ENCODE data around the gene RIMOC1. TPM values are rescaled to one million over a fixed set of nuclear protein-coding genes. Genes with fewer than 3 reads are reported as not detected.

RIMOC1 gene
- total RNA-seq, 1 experiment from 2014 or later, result 43.4 TPM

- POLR2A ChIA-PET (ENCODE audit: low non-redundant PET), result no interaction called here
- no peaks in the 10 kb centered on the region for H3K36me3 ChIP-seq (ENCODE audit: insufficient read depth, low read length, poor library complexity, severe bottlenecking)
- CTCF ChIA-PET, result no interaction called here
- intact Hi-C loops (cut with micrococcal nuclease; ENCODE audit: unreplicated experiment), result no loop called here
- H3K4me1 ChIP-seq (ENCODE audit: insufficient read depth, low read length, poor library complexity, severe bottlenecking), result peaks cover 11% of the 10 kb centered on the region
- no peaks in the 10 kb centered on the region for H3K9me3 ChIP-seq (ENCODE audit: low read depth, low read length, poor library complexity, severe bottlenecking)
- no peak overlapping the region for H3K4me3 ChIP-seq (ENCODE audit: low read depth, low read length, poor library complexity, severe bottlenecking)
- H3K27ac ChIP-seq (ENCODE audit: low read depth, low read length, poor library complexity, severe bottlenecking), result no peak overlapping the region
- H3K27me3 ChIP-seq (replicated peaks; ENCODE audit: insufficient read depth, low read depth, low read length, poor library complexity), result no peaks in the 10 kb centered on the region
- no TSS peak for BruUV-seq (replicated peaks)
- TF ChIP-seq CTCF (conservative IDR thresholded peaks at IDR 0.05; ENCODE audit: low read depth, low read length) (no peak), EZH2 (IDR thresholded peaks at IDR 0.05; ENCODE audit: borderline replicate concordance, low read depth, low read length, poor library complexity, severe bottlenecking) (no peak)
- DNase-seq (ENCODE audit: low spot score), result no peak
Measured at GRCh38 chr5:41871852-41872251, 32.3 kb upstream of the RIMOC1 start.

GRCh38 chr5:41874512-41875060 lies 29.6 kb upstream of the RIMOC1 start:
- Histone ChIP-seq H3K4me3 (ENCODE audit: low read depth, low read length, poor library complexity, severe bottlenecking) (no peak overlapping the region), H3K27ac (ENCODE audit: low read depth, low read length, poor library complexity, severe bottlenecking) (no peak overlapping the region), H3K9me3 (ENCODE audit: low read depth, low read length, poor library complexity, severe bottlenecking) (no peaks in the 10 kb centered on the region), H3K4me1 (ENCODE audit: insufficient read depth, low read length, poor library complexity, severe bottlenecking) (peaks cover 6% of the 10 kb centered on the region), H3K27me3 (replicated peaks; ENCODE audit: insufficient read depth, low read depth, low read length, poor library complexity) (no peaks in the 10 kb centered on the region), H3K36me3 (ENCODE audit: insufficient read depth, low read length, poor library complexity, severe bottlenecking) (no peaks in the 10 kb centered on the region)
- DNase-seq (ENCODE audit: low spot score), result no peak
- no TSS peak for BruUV-seq (replicated peaks)
- ChIA-PET CTCF (no interaction called here), POLR2A (ENCODE audit: low non-redundant PET) (no interaction called here)
- intact Hi-C loops (cut with micrococcal nuclease; ENCODE audit: unreplicated experiment), result no loop called here
- TF ChIP-seq CTCF (conservative IDR thresholded peaks at IDR 0.05; ENCODE audit: low read depth, low read length) (no peak), EZH2 (IDR thresholded peaks at IDR 0.05; ENCODE audit: borderline replicate concordance, low read depth, low read length, poor library complexity, severe bottlenecking) (no peak)

- no peaks in the 10 kb centered on the region for H3K9me3 ChIP-seq (ENCODE audit: low read depth, low read length, poor library complexity, severe bottlenecking)
- BruUV-seq (replicated peaks), result no TSS peak
- TF ChIP-seq EZH2 (IDR thresholded peaks at IDR 0.05; ENCODE audit: borderline replicate concordance, low read depth, low read length, poor library complexity, severe bottlenecking) (no peak), CTCF (conservative IDR thresholded peaks at IDR 0.05; ENCODE audit: low read depth, low read length) (no peak)
- ChIA-PET CTCF (no interaction called here), POLR2A (ENCODE audit: low non-redundant PET) (no interaction called here)
- H3K4me3 ChIP-seq (ENCODE audit: low read depth, low read length, poor library complexity, severe bottlenecking), result no peak overlapping the region
- H3K4me1 ChIP-seq (ENCODE audit: insufficient read depth, low read length, poor library complexity, severe bottlenecking), result peaks cover 6% of the 10 kb centered on the region
- H3K36me3 ChIP-seq (ENCODE audit: insufficient read depth, low read length, poor library complexity, severe bottlenecking), result no peaks in the 10 kb centered on the region
- H3K27me3 ChIP-seq (replicated peaks; ENCODE audit: insufficient read depth, low read depth, low read length, poor library complexity), result no peaks in the 10 kb centered on the region
- DNase-seq (ENCODE audit: low spot score), result no peak
- H3K27ac ChIP-seq (ENCODE audit: low read depth, low read length, poor library complexity, severe bottlenecking), result no peak overlapping the region
- intact Hi-C loops (cut with micrococcal nuclease; ENCODE audit: unreplicated experiment), result no loop called here
Measured at GRCh38 chr5:41875121-41875520, 29.0 kb upstream of the RIMOC1 start.

Data from A673 (cell line).